DMS 273 treated with DMSO at 0.1 percent for 48 hours (cell line): ENCODE data around the gene FOLR2.
"Not testable (repeated sequence)": the region's sequence is repeated elsewhere in the genome, so short reads cannot be mapped to it uniquely, and the experiment has no call there.

ENCODE experiments used
- DNase-seq: peaks from one replicate; lab custom pipeline; 2025; lab: John Stamatoyannopoulos, UW

The FOLR2 gene

GRCh38 chr11:72240461-72241290 lies 24.1 kb downstream of the FOLR2 start:
- DNase-seq: no peak

- no peak for DNase-seq
Observed at GRCh38 chr11:72241291-72241781, 24.7 kb downstream of the FOLR2 start.

- DNase-seq: no peak
Observed at GRCh38 chr11:72242141-72242540, 25.5 kb downstream of the FOLR2 start.

- DNase-seq: no peak
Observed at GRCh38 chr11:72243173-72244059, 26.8 kb downstream of the FOLR2 start.

GRCh38 chr11:72244060-72244360 lies 27.4 kb downstream of the FOLR2 start, which contains the start of gene PHOX2A:
TSS of gene PHOX2A (minus strand) at chr11:72244176. CDS start at chr11:72244004, 172 bp downstream.
- DNase-seq: no peak

- DNase-seq: no peak
Observed at GRCh38 chr11:72244361-72245262, 28.0 kb downstream of the FOLR2 start.

- DNase-seq: no peak
Observed at GRCh38 chr11:72245263-72245816, 28.7 kb downstream of the FOLR2 start.

- DNase-seq: no peak
Observed at GRCh38 chr11:72247584-72247983, 31.0 kb downstream of the FOLR2 start.

- no peak for DNase-seq
Observed at GRCh38 chr11:72249961-72250360, 33.4 kb downstream of the FOLR2 start.

- DNase-seq: no peak
Observed at GRCh38 chr11:72250661-72251464, 34.3 kb downstream of the FOLR2 start.

GRCh38 chr11:72251614-72252013 lies 35.0 kb downstream of the FOLR2 start:
- DNase-seq: no peak

- DNase-seq: no peak
Observed at GRCh38 chr11:72253392-72253791, 36.8 kb downstream of the FOLR2 start.

GRCh38 chr11:72254299-72254993 lies 37.9 kb downstream of the FOLR2 start:
- no peak for DNase-seq

- DNase-seq: no peak
Observed at GRCh38 chr11:72257570-72257969, 41.0 kb downstream of the FOLR2 start.

- DNase-seq: no peak
Observed at GRCh38 chr11:72259490-72259889, 42.9 kb downstream of the FOLR2 start.

- DNase-seq: no peak
Observed at GRCh38 chr11:72260574-72260973, 44.0 kb downstream of the FOLR2 start.

- DNase-seq: no peak
Observed at GRCh38 chr11:72263361-72263760, 46.8 kb downstream of the FOLR2 start.

- DNase-seq: no peak
Observed at GRCh38 chr11:72265951-72266350, 49.4 kb downstream of the FOLR2 start.

GRCh38 chr11:72266960-72267359 lies 50.4 kb downstream of the FOLR2 start:
- not testable (repeated sequence) for DNase-seq
